GM19025 (cell line): ENCODE data around the gene VWA5A.
"Not testable (repeated sequence)": the region's sequence is repeated elsewhere in the genome, so short reads cannot be mapped to it uniquely, and the experiment has no call there.

ENCODE experiments used
- ATAC-seq: cut with Tn5 transposase; IDR thresholded peaks from one replicate; pipeline ENCODE4 v1.9.1; 2021; ENCODE audit warnings: mild to moderate bottlenecking, low read depth, moderate library complexity; ENCODE audit not compliant: unreplicated experiment

Gene VWA5A

DNA sequence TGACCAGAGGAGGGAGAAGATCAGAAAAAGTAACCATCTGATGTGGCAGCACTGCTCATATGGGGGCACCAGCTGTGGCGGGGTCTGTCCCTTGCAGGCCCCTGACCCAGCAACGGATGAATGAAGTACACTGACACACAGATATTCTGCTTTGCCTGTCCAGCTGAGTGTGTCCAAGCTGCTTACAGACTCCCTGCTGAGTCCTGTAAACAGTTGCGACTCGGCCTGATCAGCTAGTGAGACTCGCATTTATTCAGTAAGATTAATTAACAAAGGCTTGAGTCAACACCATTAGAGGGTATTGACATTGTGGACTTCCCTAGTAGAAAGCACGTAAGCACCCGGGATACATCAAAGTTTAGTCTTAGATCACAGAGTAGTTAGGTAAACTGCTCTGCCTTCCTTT, 52.6 kb downstream of the VWA5A start:
- ATAC-seq, result no peak

DNA sequence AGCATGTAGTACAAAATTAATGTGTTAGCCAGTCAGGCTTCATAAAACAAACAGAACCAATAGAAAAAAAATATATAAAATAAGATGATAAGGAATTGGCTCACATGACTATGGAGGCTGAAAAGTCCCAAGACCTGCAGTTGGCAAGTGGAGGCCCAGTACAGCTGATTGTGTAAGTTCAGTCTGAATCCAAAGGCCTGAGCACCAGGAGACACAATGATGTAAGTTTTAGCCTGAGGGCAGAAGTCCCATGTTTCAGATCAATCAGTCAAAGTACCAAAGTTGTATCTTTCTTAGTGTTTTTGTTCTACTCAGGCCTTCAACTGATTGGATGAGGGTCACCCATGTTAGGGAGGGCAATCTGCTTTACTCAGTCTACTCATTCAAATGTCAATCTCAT, 53.5 kb downstream of the VWA5A start:
- no peak for ATAC-seq

DNA sequence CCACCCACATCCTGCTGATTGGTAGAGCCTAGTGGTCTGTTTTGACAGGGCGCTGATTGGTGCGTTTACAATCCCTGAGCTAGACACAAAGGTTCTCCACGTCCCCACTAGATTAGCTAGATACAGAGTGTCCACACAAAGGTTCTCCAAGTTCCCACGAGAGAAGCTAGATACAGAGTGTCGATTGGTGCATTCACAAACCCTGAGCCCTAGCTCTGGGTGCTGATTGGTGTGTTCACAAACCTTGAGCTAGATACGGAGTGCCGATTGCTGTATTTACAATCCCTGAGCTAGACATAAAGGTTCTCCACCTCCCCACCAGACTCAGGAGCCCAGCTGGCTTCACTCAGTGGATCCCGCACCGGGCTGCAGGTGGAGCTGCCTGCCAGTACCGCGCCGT, 55.1 kb downstream of the VWA5A start:
- ATAC-seq, result not testable (repeated sequence)

DNA sequence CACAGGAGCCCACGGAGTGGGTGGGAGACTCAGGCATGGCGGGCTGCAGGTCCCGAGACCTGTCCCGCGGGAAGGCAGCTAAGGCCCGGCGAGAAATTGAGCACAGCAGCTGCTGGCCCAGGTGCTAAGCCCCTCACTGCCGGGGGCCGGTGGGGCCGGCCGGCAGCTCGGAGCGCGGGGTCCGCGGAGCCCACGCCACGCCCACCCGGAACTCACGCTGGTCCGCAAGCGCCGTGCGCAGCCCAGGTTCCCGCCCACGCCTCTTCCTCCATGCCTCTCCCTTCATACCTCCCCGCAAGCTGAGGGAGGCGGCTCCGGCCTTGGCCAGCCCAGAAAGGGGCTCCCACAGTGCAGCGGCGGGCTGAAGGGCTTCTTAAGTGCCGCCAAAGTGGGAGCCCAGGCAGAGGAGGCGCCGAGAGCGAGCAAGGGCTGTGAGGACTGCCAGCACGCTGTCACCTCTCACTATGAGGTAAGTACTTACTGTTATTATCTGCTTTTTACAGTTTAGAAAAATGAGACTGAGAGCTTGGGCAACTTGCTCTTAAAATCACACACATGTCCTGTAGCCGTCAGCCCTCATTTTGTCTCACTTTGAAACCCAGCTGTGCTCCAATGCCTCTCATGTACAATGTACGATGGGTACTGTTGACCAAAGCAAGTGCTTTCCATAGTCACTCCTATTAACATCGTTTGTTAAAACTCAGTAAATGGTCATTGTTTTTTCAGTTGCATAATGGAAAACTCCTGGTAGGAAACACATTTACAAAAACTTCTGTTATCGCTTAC, 55.7 kb downstream of the VWA5A start:
- ATAC-seq, result no peak

DNA sequence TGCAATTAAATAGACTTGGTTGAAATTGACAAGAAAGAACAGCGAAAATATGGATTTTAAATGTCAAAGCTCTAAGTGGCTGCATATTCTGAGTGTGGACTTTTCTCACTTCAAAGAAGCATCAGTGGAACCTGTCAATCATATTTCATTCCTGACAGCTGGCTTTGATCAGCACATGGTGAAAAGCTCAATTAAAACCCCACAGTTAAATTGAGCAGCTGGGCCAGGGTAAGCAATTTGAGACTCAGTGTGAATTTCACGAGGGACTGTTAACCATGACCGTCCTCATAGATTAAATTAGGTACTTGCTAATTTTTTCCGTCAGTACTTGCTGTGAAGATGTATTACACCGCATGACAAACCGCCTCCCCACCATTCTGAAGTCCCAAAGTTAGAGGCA, 56.9 kb downstream of the VWA5A start:
- ATAC-seq, result no peak

DNA sequence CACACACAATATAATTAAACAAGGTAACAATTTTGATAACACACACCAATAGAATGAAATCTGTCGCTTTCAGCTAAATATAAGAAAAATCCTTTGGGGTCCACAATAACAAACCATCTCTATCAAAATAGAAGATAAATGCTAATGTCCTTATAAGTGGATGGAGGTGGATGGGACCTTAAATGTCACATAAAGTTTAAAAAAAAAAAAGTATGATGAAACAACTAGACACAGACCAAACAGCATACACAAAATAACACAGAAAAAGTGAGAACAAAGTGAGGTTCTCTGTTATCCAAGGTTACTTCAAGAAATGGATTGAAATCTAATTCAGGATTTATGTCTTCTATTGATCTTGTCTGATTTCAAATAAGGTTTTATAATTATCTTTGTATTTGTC, 57.3 kb downstream of the VWA5A start:
- ATAC-seq, result no peak

DNA sequence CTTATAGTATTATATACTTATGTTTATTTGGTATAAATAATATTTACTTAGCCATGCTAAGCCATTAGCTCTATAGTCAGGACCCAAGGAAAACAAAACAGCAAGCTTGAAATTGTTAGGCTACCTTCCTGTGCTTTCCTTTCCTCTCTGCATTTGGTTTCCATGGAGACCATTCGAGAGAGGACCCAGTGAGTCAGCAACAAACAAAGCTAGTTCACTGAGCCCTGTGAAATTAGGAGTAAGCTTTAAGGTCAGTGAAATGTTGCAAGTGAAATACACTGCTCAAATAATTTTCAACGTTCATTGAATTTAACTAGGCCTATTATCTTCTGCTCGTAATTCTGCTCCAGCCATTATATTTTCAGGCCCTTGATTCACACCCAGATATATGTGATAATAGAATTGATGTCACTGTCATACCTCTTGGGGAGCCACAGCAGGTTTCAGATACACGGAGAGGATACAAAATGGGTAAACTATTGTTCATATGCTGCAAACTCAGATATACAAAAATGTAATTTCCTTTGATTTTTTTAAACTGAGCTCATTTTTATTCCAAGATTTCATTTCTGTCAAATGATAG, 58.8 kb downstream of the VWA5A start:
- ATAC-seq, result no peak

DNA sequence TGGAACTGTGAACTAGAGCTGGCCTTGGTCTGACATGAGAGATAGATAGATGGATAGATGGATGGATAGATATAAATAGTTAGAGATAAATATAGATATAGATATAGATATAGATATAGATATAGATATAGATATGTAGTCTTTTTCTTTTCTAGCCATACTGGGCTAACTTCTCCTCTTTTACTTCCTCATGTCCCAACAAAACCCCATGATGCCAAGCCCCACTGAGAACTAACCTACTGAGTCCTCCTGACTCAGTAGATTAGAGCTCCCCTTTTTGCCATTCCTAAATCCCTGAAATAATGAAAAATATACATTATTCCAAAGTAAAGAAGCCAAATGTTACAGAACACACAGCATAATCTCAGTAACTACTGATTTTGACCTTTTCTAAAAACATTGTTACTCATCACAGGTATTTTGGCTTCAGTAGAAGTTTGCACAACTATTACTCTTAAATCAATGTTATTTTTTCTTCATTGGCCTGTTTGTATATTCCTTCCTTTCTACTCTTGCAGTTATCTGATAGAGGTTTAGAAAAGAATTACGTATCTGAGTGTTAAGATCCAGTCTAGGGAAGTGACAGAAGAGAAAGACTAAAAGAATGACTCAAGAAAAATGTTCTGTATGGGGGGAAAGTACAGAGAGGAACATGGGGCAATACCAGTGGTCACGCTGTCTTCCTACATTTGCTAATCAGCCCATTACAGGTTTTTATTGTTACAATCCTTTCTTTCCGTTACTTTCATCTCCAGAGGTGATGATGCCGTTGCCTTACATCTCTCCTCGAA, 61.9 kb downstream of the VWA5A start:
- ATAC-seq, result no peak

DNA sequence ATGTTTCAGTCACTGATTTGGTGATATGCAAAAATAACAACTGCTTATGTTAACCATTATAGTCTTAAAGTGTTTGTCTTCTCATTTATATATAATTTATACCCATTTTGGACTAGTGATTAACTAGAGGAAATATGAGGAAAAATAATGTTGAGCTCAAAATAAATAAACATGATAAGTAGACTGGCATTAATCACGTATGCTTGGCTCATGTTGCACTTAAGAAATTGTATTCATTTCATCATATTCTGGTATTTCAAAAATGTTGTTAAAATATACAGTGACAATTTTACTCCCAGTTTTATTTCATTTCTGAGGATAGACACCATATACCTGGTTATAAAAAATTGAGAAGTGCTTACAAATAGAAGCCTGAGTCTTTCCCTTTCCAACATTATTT, 64.1 kb downstream of the VWA5A start:
- ATAC-seq, result no peak

DNA sequence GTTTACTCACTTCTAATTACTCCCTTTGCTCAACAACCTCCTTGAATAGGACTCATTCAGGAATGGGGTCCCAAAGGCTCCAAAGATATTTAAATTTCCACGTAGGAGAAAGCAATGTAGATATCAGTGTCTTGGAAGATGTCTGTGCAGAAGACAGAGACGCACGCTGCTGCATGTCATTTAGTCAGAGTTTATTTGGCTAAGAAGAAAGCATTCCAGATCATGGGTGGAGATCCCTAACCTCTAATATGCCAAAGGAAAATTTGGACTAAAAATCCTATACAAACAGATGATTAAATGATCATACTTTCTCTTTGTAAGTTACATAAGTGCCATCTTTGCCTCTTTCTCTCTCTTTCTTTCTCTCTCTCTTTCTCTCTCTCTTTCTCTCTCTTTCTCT, 67.8 kb downstream of the VWA5A start, which contains the start of gene OR10D3:
Gene OR10D3 (plus strand): TSS at position 278 of the 400 bp plus-strand sequence. CDS start 1,925 bp downstream, outside the sequence.
- ATAC-seq, result no peak

DNA sequence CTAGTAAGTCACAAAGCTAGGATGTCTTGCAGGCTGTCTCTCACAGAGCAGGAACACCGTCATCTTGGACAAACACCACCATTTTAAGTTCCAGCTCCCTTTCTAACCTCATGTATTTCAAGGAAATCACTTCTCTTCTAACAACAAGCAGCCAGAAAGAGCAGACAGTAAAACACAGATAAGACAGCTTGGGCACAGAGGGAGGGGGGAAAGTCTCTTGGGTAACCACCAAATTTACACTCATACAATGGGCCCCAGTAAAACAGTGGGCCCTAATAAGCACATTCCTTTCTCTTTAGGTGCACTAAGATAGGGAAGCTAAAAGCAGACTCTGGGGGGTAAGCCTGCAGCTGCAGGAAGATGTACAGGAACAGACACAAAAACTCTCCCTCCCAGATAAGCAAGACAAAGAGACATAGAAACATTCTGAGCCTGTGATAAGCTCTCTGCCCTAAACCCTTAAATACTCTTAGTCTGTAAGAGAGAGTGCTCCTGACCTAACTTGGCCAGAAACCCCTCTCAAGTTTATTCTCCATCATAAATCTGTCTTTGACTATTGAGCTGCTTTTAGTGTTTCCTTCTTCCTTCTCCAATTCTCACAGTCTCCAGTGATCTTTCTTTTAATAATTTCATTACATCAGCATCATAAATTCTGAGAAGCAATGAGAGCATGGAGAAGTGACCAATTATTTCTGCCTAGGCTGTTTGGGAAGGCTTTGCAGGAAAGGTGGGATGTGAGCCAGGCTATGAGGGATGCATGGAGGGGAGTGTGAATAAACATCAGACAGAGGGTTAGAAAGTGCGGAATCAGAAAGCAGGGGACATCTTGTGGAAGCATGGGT, 75.3 kb downstream of the VWA5A start:
- no peak for ATAC-seq

DNA sequence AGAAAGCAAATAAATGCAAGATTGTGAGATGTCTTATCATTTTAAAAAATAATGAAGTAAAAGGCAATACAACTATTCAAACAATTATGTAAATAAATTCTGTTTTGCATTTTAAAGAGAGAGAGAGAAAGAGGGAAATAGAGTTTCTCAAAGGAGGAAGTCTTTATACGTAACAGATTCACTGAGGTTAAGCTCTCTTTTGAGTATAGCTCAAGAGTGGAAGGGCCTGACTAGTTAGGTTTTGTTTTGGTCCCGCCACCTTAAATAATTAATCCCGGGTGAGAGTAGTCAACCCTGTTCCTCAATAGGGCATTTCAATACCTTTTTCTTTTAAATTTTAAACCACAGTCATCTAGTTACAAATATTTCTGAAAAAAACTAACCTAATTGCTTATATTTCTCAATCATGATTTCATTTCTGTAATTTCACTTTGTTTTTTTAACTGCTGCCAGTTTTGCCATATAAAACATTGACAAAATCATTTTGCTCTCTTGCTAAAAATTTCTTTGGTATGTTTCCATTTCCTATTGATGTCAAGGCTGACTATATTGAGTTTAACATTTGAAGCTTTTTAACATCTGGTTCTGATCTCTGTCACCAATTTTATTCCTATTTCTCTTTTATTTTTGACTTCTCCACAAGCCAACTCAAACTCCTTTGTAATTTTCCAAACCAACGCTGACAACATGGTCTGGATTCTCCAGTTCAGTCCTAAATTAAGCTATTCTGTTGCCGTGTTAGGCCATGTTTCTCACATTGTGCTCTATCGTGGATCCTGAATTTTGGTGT, 78.2 kb downstream of the VWA5A start:
- no peak for ATAC-seq

DNA sequence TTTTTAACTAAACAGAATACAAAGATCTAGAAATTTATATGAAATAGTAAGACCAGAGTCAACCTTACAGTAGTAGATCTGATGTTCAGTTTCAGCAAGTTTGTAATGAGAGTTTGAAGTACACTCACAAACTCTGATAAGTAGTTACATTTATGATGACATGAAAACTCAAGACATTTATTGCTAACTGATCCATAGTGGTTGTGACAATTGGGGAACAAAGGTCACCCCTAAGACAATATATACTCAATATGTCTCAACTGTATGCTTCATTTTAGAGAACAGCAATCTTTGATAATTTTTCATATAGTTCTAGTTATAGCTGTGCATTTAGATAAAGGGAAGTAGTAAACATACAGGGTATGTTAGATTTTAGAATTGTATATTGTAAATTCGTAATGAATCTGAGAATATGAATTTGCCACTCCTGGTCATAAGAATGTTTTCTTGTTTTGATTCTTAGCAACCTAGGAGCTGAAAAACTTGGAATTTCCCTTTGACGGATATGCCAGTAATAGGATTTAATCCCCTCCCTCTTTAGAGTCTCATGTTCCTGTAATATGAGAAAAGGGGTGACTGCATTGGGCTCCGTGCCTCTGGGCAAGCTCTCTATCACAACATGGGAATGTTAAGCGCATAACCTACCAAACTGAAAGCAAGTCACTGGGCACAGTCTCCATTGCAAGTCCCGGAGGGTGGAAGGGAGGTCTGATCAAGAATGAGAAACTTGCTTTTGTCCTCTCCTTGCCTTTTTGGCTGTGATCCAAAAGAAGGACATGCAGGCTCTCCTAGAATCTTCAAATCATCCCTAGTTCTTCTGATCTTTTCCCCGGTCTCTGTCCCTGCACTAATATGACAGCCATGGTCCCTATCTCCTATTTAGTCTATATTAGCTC, 79.3 kb downstream of the VWA5A start:
- no peak for ATAC-seq

DNA sequence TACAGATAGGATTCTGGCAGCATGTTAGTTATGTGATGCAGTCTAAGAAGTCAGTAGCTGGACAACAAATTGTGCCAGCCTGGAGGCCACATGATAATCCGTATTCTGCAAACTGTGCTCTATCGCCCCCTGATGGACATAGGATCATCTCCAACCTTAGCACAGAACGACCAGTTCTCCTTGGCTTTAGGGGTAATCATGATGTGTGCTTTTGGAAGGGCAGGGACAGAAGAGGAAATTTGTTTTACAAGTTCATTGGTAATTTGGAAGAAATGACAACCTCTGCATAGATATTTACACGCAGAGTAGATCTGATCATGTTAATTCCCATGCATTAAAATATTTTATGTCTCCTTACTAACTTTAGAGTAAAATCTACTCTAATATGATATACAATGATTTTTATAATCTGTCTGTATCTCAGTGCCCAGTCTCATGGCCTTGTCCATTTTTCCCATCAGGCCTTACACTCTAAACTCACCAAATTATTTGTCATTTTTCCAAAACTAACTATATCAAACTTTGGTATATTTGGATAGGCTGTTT, 80.0 kb downstream of the VWA5A start:
- no peak for ATAC-seq
